GM23338 (cell line): ENCODE data around the gene MPO. TPM values are rescaled to one million over a fixed set of nuclear protein-coding genes. Genes with fewer than 3 reads are reported as not detected.

Experiments used
- ATAC-seq: fragments of 200-7000 bp; cut with Tn5 transposase; 3 replicates; pipeline ENCODE4 v1.9.1; 2020
- DNase-seq: peaks from one replicate; pipeline ENCODE4 v3.0.0-alpha.2; 2015; ENCODE audit warnings: low spot score
- H2AFZ ChIP-seq: fragments of 200-600 bp; sonication (generic); 2 replicates; pipeline ENCODE4 v1.8.0; 2016; ENCODE audit warnings: antibody characterized with exemption, mild to moderate bottlenecking, moderate library complexity
- H3F3A ChIP-seq: fragments of 200-600 bp; sonication (generic); replicated peaks from 2 replicates; pipeline ENCODE4 v1.8.0; 2017; ENCODE audit warnings: antibody characterized with exemption, mixed run types, low read depth
- H3K27ac ChIP-seq: fragments of 200-600 bp; sonication (generic); 2 replicates; pipeline ENCODE4 v1.6.1; 2016; ENCODE audit warnings: low read depth
- H3K27me3 ChIP-seq: fragments of 200-600 bp; sonication (generic); 2 replicates; pipeline ENCODE4 v1.8.0; 2016; ENCODE audit warnings: mild to moderate bottlenecking, mixed run types, moderate library complexity; ENCODE audit not compliant: insufficient read depth
- H3K36me3 ChIP-seq: fragments of 200-600 bp; sonication (generic); 2 replicates; pipeline ENCODE4 v1.8.0; 2016; ENCODE audit warnings: mild to moderate bottlenecking; ENCODE audit not compliant: insufficient read depth
- H3K4me1 ChIP-seq: fragments of 200-600 bp; sonication (generic); 2 replicates; pipeline ENCODE4 v1.8.0; 2016; ENCODE audit warnings: mild to moderate bottlenecking, moderate library complexity; ENCODE audit not compliant: insufficient read depth
- H3K4me2 ChIP-seq: fragments of 200-600 bp; sonication (generic); 2 replicates; pipeline ENCODE4 v1.7.1; 2017; ENCODE audit warnings: mixed run types
- H3K4me3 ChIP-seq: fragments of 200-600 bp; sonication (generic); 2 replicates; pipeline ENCODE4 v1.6.1; 2016; ENCODE audit warnings: mixed run types
- H3K79me2 ChIP-seq: fragments of 200-600 bp; sonication (generic); replicated peaks from 2 replicates; pipeline ENCODE4 v1.8.0; 2017; ENCODE audit warnings: mild to moderate bottlenecking; ENCODE audit not compliant: insufficient read depth
- H3K9me2 ChIP-seq: fragments of 200-600 bp; sonication (generic); 2 replicates; pipeline ENCODE4 v1.8.0; 2017; ENCODE audit not compliant: insufficient read depth
- H4K20me1 ChIP-seq: fragments of 200-600 bp; sonication (generic); replicated peaks from 2 replicates; pipeline ENCODE4 v1.8.0; 2017; ENCODE audit warnings: mild to moderate bottlenecking; ENCODE audit not compliant: insufficient read depth
- H3K27ac Mint-ChIP-seq: 2 replicates; pipeline ENCODE4 v1.8.0; 2020; ENCODE audit warnings: inconsistent platforms, mild to moderate bottlenecking, moderate library complexity, mixed read lengths
- H3K27me3 Mint-ChIP-seq: 3 replicates; pipeline ENCODE4 v1.8.0; 2022; ENCODE audit warnings: low read depth, mild to moderate bottlenecking, moderate library complexity, mixed read lengths, inconsistent platforms; ENCODE audit not compliant: insufficient read depth, poor library complexity
- H3K36me3 Mint-ChIP-seq: 3 replicates; pipeline ENCODE4 v1.8.0; 2021; ENCODE audit warnings: low read depth, mild to moderate bottlenecking, inconsistent platforms, moderate library complexity, mixed read lengths
- H3K4me1 Mint-ChIP-seq: 3 replicates; pipeline ENCODE4 v1.8.0; 2020; ENCODE audit warnings: mild to moderate bottlenecking, inconsistent platforms, mixed read lengths
- H3K4me3 Mint-ChIP-seq: 3 replicates; pipeline ENCODE4 v1.8.0; 2021; ENCODE audit warnings: moderate library complexity, mild to moderate bottlenecking, inconsistent platforms, mixed read lengths
- H3K9me3 Mint-ChIP-seq: 3 replicates; pipeline ENCODE4 v1.8.0; 2020; ENCODE audit warnings: moderate library complexity, mild to moderate bottlenecking, inconsistent platforms, mixed read lengths
- CREB1 ChIP-seq: fragments of 250-450 bp; sonication (Bioruptor Pico); IDR thresholded peaks from 2 replicates; pipeline ENCODE4 v1.5.0; 2020; ENCODE audit warnings: low read depth, mild to moderate bottlenecking, moderate library complexity
- CTCF ChIP-seq, 2 experiments: fragments of 200-600 bp in 1 of 2; sonication (generic) in 1 of 2; conservative IDR thresholded peaks; 2 replicates each; pipeline versions ENCODE4 v1.5.1 to v1.6.1; 2016 to 2017; ENCODE audit warnings: antibody characterized with exemption in 2 of 2, low read depth in 2 of 2, mild to moderate bottlenecking in 2 of 2, moderate library complexity in 1 of 2
- ETS1 ChIP-seq: IDR thresholded peaks from 2 replicates; pipeline ENCODE4 v1.6.1; 2016; ENCODE audit warnings: antibody characterized with exemption
- EZH2 ChIP-seq: fragments of 200-600 bp; sonication (generic); IDR thresholded peaks from one replicate; pipeline ENCODE4 v1.8.0; 2017; ENCODE audit warnings: antibody characterized with exemption, mild to moderate bottlenecking, low read depth; ENCODE audit not compliant: unreplicated experiment
- EZH2phosphoT487 ChIP-seq: fragments of 200-600 bp; sonication (generic); IDR thresholded peaks from one replicate; pipeline ENCODE4 v1.8.1; 2018; ENCODE audit warnings: antibody characterized with exemption; ENCODE audit not compliant: unreplicated experiment
- JUNB ChIP-seq: IDR thresholded peaks from one replicate; pipeline ENCODE4 v1.6.1; 2016; ENCODE audit warnings: antibody characterized with exemption; ENCODE audit not compliant: unreplicated experiment
- NANOG ChIP-seq: IDR thresholded peaks from 2 replicates; pipeline ENCODE4 v1.6.1; 2016; ENCODE audit warnings: antibody characterized with exemption, borderline replicate concordance
- POLR2AphosphoS5 ChIP-seq: IDR thresholded peaks from 2 replicates; pipeline ENCODE4 v1.6.1; 2016; ENCODE audit warnings: antibody characterized with exemption, low read depth
- polyA plus RNA-seq: library from polyadenylated mRNA; unstranded; fragments of >200 nt; fragmentation: Nextera tagmentation; extraction: Ambion mirVana; gene quantifications from 2 replicates; pipeline ENCODE4 v1.2.1, GENCODE V29; 2016
- total RNA-seq: library from RNA; depleted of rRNA; stranded (reverse); fragments of >200 nt; shearing (Covaris generic); gene quantifications from 2 replicates; pipeline ENCODE4 v1.2.3, GENCODE V29; 2014
- TF ChIP-seq, protein P1 (sequence below): fragments of 250-450 bp; sonication (Bioruptor Pico); IDR thresholded peaks from 2 replicates; pipeline ENCODE4 v1.5.0; 2020; ENCODE audit warnings: mild to moderate bottlenecking, moderate library complexity

Gene MPO
- total and polyA plus RNA-seq, 2 experiments from 2014 or later: 0.08 TPM; not detected in 1

- TF ChIP-seq, protein P1, sequence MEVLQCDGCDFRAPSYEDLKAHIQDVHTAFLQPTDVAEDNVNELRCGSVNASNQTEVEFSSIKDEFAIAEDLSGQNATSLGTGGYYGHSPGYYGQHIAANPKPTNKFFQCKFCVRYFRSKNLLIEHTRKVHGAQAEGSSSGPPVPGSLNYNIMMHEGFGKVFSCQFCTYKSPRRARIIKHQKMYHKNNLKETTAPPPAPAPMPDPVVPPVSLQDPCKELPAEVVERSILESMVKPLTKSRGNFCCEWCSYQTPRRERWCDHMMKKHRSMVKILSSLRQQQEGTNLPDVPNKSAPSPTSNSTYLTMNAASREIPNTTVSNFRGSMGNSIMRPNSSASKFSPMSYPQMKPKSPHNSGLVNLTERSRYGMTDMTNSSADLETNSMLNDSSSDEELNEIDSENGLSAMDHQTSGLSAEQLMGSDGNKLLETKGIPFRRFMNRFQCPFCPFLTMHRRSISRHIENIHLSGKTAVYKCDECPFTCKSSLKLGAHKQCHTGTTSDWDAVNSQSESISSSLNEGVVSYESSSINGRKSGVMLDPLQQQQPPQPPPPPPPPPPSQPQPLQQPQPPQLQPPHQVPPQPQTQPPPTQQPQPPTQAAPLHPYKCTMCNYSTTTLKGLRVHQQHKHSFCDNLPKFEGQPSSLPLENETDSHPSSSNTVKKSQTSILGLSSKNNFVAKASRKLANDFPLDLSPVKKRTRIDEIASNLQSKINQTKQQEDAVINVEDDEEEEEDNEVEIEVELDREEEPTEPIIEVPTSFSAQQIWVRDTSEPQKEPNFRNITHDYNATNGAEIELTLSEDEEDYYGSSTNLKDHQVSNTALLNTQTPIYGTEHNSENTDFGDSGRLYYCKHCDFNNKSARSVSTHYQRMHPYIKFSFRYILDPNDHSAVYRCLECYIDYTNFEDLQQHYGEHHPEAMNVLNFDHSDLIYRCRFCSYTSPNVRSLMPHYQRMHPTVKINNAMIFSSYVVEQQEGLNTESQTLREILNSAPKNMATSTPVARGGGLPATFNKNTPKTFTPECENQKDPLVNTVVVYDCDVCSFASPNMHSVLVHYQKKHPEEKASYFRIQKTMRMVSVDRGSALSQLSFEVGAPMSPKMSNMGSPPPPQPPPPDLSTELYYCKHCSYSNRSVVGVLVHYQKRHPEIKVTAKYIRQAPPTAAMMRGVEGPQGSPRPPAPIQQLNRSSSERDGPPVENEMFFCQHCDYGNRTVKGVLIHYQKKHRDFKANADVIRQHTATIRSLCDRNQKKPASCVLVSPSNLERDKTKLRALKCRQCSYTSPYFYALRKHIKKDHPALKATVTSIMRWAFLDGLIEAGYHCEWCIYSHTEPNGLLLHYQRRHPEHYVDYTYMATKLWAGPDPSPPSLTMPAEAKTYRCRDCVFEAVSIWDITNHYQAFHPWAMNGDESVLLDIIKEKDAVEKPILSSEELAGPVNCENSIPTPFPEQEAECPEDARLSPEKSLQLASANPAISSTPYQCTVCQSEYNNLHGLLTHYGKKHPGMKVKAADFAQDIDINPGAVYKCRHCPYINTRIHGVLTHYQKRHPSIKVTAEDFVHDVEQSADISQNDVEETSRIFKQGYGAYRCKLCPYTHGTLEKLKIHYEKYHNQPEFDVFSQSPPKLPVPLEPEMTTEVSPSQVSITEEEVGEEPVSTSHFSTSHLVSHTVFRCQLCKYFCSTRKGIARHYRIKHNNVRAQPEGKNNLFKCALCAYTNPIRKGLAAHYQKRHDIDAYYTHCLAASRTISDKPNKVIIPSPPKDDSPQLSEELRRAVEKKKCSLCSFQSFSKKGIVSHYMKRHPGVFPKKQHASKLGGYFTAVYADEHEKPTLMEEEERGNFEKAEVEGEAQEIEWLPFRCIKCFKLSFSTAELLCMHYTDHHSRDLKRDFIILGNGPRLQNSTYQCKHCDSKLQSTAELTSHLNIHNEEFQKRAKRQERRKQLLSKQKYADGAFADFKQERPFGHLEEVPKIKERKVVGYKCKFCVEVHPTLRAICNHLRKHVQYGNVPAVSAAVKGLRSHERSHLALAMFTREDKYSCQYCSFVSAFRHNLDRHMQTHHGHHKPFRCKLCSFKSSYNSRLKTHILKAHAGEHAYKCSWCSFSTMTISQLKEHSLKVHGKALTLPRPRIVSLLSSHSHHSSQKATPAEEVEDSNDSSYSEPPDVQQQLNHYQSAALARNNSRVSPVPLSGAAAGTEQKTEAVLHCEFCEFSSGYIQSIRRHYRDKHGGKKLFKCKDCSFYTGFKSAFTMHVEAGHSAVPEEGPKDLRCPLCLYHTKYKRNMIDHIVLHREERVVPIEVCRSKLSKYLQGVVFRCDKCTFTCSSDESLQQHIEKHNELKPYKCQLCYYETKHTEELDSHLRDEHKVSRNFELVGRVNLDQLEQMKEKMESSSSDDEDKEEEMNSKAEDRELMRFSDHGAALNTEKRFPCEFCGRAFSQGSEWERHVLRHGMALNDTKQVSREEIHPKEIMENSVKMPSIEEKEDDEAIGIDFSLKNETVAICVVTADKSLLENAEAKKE (CRISPR knock-in tag): no peak
- TF ChIP-seq ETS1: no peak
These were observed 25.6 kb upstream of the MPO start (continued) for GRCh38 chr17:58306131-58306951.

DNA sequence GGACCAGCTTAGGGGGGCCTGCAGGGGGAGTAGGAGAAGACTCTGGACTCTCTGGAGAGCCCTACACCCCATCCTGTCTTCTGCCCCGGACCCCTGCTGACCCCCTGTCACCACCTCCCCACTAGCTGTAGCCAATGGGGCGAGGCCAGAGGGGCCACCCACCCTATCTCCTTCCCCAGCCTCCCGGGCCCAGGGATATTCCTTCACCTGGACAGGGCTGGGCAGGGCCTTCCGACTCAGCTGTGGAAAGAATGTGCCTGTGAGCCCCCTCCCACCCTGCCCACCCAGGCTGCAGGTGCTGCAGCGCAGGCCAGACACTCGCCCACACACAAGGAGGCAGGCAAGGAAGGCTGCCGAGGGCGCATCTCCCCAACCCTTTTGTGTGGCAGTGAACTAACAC is 24.9 kb upstream of the MPO start:
- Histone ChIP-seq H3K79me2 (no peaks in the 10 kb centered on the region), H4K20me1 (no peaks in the 10 kb centered on the region), H2AFZ (no peak overlapping the region), H3K27me3 (no peaks in the 10 kb centered on the region), H3K4me1 (peaks cover 13% of the 10 kb centered on the region), H3K27ac (no peak overlapping the region), H3K9me2 (no peaks in the 10 kb centered on the region), H3K4me2 (no peak overlapping the region), H3K36me3 (no peaks in the 10 kb centered on the region), H3F3A (no peaks in the 10 kb centered on the region), H3K4me3 (no peak overlapping the region)
- H3K36me3 Mint-ChIP-seq: no peaks in the 10 kb centered on the region
- H3K9me3 Mint-ChIP-seq: no peaks in the 10 kb centered on the region
- no peak overlapping the region for H3K27ac Mint-ChIP-seq
- peaks cover 33% of the 10 kb centered on the region for H3K4me1 Mint-ChIP-seq
- no peak for ATAC-seq
- peaks cover 5% of the 10 kb centered on the region for H3K27me3 Mint-ChIP-seq
- no peak for DNase-seq
- no peak overlapping the region for H3K4me3 Mint-ChIP-seq
- TF ChIP-seq EZH2phosphoT487 (no peak), ETS1 (no peak), POLR2AphosphoS5 (no peak), NANOG (no peak), CTCF (conservative IDR thresholded peaks at IDR 0.05; ENCODE audit: low read depth in 2 of 2) (no peak), CREB1 (CRISPR knock-in tag) (no peak), EZH2 (no peak), JUNB (no peak)
